Hematopoietic multipotent progenitor cell treated with erythropoietin and hydrocortisone succinate and interleukin-3 and kit ligand, for 6 days (in vitro differentiated cells): Measurements from ENCODE around the gene MAPT.
"Not testable (repeated sequence)": the region's sequence is repeated elsewhere in the genome, so short reads cannot be mapped to it uniquely, and the experiment has no call there.

Source experiments
- DNase-seq: peaks from one replicate; pipeline ENCODE4 v3.0.0-alpha.2; 2015

The MAPT gene

DNA sequence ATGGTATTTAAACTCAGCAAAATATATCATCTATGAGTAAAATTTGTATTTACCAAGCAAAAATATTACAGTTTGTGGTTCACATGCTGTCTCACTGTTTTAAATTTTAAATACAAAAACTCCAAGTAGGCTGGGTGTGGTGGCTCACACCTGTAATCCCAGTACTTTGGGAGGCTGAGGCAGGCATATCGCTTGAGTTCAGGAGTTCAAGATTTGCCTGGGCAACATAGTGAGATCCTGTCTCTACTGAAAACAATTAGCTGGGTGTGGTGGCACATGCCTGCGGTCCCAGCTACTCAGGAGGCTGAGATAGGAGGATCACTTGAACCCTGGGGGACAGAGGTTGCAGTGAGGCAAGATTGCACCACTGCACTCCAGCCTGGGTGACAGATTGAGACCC lies 37.3 kb downstream of the MAPT start:
- no peak for DNase-seq

DNA sequence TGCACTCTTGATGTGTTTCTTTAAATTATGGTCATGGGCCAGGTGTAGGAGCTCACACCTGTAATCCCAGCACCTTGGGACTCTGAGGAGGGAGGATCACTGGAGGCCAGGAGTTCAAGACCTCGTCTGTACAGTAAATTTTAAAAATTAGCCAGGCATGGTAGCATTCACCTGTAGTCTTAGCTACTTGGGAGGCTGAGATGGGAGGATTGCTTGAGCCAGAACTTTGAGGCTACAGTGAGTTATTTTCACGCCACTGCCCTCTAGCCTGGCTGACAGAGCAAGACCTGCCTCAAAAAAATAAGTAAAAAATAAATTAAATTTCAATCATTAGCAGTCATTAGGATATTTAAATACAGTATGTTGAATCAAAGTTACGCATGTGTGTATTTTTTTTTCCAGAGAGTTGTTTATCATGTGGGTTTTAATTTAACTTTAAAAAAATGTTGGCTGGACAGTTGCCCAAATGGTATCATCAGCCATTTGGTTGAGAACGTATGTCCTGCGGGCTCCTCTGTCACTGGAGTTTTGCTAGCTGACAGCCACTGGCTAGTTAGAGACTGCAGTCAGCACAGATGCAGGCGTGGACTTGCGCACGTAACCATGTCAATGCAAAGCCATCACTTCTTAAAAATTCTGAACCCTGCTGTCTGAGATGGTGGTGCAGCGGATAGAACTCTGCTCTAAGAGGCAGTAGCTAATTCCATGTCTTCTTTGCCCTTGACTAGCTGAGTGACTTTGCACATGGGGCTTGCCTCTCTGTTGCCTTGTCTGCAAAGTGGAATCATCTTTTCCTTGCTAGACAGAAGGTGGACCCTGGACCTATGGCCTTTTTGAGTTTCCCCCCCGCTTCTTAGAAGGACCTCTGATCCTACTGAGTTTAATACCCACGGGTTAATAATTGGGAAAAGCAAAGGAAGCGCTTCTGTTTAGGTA lies 40.0 kb downstream of the MAPT start:
- no peak for DNase-seq

DNA sequence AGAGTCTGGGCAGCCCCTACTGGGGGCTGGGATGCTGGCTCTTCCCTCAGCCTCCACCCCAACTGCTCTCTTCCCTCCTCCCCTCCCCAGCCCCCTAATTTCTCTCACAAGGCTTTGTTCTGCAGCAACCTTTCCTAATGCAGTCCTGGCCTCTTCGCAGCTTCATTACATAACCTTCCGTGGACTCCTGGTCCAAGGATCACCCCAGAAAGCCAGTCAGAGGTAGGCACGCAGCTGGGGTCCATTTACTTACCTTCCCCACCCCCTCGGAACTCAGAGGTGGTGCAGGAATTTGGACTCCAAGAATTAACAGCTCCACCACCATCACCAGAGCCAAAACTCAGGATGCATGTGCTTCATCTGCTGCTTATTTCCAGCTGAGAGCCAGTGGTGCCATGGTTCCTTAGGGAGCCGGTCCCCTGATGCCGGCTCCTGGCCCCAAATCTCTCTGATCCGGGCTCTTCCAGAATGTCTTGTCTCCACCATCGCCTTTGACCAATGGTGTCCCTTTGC lies 40.9 kb downstream of the MAPT start:
- DNase-seq, result no peak

DNA sequence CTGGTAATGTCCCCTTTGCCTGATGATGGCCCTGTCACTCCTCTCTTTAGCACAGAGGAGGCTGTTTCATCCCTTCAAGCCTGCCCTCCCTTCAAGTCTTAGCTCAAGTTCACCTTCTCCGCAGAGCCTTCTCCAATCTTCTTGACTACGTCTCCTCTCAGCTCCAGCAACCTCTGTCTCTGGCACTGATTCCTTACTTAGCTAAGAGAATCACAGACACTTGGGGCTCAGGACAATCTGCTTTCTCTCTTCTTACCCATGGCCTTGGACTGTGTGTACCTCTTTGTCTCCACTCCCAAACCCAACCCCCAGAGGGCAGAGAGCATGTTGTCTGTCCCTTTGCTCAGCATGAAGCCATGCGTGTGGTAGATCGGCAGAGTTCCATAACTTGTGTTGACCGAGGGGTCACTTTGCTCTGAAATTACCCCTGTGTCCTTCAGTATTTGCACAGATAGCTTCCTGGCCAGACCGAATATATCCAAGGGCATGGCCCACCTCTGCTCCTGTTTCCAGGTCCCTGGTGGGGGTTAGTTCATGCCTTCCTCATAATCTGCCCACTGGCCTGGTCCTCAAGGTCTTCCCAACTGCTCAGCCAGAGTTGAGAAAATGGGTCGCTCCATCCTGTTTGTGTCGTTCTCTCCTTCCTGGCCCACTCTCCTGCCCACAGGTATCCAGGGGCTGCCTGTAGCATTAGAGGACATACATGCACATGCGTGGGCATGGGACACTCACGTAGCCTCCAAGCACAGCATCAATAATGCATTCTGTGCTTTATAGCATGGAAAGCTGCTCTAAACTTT lies 41.6 kb downstream of the MAPT start:
- no peak for DNase-seq

DNA sequence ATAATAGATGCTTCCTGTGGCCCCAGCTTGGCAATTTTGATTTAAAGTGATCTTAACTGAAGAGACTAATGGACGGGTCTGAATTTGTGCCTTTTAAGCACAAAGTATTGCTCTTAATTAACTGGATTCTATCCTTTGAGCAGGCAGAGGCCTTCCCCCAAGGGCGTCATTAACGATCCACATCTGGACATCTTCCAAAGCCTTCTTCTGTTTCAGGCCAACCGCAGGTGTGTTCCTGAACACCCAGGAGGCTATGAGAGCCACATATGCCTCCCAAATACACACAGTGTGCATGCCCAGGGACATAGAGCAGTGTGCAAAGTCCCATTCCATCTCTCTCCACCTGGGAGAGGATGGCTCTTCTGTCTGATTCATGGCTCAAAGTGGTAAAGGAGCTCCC lies 42.3 kb downstream of the MAPT start:
- no peak for DNase-seq

DNA sequence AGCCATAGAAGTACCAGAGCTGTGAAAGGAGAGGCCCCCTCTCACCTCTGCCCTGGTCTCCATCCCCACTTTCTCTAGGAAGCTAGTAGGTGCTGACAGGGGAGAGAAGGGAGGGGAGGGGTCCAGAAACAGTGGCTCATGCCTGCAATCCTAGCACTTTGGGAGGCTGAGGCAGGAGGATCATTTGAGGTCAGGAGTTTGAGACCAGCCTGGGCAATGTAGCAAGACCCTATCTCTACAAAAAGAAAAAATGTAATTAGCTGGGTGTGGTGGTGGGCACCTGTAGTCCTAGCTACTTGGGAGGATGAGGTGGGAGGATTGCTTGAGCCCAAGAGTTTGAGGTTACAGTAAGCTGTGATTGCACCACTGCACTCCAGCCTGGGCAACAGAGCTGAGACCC lies 42.8 kb downstream of the MAPT start:
- DNase-seq, result not testable (repeated sequence)

DNA sequence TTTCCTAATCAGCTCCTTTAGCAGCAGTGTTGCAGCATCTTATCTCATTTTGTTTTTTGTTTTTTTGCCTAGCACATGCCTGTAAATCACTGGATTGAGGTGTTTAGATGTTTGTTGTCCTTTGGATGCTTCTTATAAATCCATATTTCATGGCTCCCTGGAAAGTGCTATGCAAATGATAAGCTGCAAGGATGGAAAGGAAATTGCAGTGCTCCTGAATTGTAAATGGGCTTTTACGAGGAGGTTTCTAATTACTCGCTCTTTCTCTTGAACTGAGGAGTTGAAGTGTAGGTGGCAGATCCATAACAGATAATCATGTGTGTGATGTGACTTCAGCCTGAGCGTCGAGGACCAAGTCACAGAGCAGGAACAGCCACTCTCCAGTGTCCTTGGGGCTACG lies 45.0 kb downstream of the MAPT start:
- no peak for DNase-seq

DNA sequence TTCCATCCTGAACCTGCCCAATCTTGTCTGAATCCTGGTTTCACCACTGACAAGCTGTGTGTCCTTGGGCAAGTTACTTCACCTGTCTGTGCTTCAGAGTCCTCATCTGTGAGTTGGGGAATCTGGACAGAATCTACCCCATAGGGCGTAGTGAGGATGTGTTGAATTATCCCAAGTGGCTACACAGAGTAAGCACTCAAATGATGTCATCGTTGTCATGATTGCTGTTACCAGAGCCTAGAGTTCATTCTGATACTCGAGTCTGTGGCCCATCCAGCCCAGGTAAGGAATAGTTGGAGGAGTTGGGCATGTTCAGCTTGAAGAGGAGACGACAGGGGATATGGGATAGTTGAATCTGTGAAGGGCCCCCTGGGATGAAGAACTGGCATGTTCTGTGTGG lies 45.9 kb downstream of the MAPT start:
- no peak for DNase-seq

DNA sequence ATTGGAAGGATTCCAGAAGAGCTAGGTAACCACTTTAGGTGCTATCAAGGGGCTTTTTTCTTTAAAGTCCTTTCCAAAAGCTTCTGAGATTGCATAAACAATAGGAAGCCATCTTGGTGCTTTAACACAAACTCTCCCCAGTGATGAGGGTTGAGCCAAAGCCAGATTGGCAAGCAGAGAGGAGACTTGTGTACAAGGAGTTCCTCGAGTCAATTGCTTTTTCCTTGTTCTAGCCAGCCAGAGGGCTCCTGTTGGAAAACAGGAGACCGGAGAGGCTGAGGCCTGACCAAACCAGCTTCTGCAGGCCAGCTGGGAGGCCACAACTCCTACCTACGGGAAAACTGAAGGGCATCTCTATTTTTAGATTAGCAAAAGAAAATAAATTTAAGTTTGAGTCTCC lies 46.5 kb downstream of the MAPT start:
- DNase-seq, result no peak

DNA sequence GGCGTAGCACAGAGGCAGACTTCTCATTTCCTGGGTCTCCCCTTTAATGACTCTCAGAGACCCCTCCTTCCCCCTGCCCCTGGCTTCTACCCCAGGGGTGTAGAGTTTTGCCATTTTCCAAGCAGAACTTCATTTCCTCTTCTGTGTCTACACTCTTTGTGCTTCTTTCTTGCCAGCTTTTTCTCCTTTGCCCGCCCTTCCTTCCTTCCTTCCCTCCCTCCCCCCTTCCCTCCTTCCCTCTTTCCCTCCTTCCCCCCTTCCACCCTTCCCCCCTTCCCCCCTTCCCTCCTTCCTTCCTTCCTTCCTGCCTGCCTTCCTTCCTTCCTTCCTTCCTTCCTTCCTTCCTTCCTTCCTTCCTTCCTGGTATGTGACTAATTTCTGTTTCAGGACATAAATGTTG lies 47.0 kb downstream of the MAPT start:
- no peak for DNase-seq

DNA sequence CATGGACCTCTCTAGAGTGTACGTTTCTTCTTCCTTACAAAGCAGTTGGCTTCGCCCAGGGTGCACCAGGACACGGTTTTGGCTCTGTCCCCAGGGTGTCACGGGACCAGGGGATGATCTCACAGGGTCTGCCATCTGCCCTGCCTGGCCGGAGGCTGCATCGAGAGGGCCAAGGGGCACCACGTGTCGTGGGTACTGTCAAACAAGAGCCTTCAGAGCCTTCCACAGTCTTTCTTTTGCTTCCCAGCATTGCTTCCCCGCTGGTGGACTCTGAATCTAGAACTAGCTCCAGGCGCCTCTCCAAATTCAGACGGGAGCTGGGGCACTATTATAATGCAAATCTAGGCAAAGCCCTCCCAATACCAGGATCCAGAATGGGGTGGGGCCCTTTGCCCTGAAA lies 47.9 kb downstream of the MAPT start:
- DNase-seq, result no peak

DNA sequence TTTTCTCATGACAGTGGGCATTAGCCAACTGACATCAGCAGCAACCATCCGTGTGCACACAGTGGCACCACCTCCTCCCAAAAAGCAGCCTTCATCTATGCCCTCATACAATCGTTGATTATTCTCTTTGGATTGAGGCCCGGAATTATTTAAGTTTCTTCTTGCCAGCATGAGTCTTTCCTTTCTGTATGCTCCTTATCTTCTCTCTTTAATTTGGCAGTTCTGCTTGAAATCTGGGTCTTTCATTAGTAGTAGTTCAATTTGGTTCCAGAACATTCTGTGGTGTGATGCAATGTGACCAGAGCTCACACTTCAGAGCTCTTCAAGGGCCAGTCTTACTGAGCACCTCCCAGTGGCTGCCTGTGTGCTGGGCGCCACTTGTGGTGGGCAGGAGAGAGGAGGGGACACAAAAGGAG lies 52.5 kb downstream of the MAPT start:
- DNase-seq, result no peak

DNA sequence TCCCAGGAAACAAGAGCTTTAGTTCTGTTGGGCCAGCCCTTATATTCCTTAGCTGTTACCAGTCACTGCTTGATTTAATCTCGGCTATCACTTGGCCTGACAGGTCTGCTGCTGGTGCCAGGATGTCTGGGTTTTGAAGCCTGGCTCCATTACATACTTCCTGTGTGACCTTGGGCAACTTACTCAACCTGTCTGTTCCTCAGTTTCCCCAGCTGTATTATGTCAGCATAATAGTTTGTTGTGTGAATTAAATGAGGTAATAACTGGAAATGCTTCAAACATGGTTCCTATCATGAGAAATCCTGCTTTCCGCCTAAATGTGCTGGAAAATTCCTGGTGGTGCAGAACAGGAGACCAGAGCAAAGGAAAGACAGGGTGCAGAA lies 54.1 kb downstream of the MAPT start:
- no peak for DNase-seq

DNA sequence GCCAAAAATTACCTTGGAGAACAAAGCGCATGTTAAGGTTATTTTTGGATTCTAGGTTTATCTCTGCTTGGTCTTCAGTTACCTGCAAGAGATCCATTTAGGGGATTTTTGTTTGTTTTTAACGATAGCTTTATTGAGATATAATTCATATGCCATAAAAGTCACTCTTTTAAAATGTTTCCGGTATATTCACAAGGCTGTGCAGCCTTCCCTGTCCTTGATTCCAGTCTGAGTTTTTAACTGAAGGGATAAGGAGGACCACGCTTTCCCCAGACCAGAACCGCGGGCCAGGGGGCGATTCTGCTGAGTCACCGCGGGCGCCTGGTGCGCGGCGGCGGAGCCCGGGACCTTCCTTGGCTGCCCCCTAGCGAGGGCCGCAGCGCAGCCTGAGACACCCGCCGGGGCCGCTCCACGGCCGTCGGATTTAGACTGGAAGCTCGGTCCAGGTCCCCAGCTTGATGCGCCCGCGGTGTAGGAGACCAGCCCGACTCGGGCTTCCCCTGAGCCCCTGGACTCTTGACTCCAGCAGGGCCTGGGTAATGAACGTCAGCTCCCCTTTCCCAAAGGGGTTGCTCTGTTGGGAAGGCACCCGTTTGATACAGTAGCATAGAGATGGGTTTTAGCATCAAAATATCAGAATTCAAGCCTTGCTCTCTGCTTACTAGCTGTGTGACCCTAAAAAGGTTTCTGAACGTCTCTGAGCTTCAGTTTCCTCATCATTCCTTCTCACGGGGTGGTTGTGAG lies 54.7 kb downstream of the MAPT start:
- DNase-seq, result peak; percentile 84

DNA sequence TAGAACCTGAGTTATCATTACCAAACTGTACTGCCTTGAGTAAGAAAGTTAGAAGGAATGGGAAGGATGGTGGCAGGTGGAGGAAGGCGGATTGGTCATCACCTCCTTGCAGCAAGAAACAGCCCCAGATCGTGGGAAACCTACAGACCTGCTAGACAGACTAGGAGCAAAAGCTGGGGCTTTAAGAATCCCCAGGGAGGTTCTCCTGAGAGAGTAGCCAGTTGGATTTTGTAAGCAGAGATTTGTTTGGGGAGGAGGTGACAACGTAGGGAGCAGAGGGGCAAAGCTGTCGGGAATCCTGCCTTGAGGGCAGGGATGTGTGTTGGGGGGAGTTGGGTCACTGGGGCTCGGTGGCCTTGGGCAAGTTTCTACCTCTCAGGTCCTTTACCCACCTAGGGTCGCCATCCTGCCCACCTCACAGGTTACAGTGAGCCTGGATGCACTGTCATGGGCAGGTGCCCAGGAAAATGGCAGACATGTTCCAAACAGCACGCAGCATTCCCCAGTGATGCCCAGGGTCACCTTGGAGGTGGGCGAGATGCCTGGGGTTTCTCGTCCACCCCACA lies 55.5 kb downstream of the MAPT start:
- no peak for DNase-seq

DNA sequence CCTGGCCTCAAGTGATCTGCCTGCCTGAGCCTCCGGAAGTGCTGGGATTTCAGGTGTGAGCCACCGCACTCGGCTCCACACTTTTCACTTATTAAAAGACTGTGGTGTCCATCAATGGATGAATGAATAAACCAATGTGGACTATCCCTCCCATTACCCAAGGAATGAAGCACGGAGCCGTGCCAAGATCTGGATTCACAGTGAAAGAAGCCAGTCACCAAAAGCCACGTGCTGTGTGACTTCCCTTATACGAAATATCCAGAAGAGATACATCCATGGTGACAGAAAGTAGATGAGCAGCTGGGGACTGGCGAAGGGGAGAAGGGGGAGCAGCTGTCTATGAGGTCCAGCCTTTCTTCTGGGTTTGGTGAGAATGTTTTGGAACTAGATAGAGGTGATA lies 56.5 kb downstream of the MAPT start:
- DNase-seq, result no peak

DNA sequence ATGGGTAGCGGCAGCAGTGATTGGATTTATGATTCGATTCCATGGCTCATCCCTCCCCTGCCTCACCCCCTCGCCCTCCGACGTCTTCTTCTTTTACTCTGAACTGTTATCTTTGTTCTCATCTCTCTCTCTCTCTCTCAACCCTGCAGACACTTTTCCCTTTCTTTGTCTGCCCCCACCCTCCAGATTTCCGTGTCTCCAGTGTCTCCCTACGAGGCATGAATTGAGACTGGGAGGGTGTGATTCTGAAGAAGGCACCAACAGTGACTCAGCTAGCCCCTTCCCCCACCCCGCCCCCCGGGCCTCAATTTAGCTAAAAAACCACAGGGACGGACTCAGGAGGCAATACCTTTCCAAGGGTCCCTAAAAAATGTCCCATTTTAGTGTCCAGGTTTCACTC lies 57.0 kb downstream of the MAPT start:
- no peak for DNase-seq

DNA sequence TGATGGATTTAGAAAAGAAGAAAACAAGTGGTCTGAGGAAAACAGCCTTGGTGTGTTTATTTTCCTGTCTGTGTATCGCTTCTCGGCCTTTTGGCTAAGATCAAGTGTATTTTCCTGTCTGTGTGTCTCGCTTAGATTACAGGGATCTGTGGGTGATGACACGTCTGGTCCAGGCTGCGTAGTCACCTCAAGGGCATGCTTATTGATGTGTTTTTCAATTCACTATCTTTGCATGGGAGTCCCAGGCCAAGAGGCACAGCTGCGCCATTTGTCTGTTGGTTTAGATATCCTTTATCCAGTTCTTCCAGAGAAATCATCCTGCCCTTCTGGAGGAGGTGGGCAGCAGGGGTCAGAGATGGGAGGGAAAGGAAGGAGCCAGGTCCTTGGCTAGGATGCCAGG lies 57.6 kb downstream of the MAPT start:
- no peak for DNase-seq

DNA sequence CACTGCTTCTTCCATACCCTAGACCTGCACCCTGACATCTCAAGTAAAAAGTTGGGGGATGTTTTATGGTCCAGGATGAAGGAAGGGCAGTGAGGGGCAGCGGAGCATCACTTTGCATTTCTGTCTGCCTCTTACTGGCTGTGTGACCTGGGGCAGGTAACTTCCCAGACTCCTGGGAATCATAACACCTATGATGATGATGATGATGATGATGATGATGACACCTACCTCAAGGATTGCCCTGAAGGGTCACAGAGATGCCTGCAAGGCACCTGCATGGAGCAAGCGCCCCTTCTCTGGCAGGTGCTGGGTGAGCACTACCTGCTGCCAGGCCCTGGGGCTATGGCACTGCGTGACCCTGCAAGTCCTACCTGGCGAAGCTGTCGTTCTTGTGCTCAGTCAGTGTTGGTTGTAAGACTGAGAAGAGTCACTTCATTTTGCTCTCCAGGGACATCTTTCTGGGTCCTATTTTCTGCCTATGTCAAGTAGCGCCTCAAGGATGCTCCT lies 58.5 kb downstream of the MAPT start:
- no peak for DNase-seq

DNA sequence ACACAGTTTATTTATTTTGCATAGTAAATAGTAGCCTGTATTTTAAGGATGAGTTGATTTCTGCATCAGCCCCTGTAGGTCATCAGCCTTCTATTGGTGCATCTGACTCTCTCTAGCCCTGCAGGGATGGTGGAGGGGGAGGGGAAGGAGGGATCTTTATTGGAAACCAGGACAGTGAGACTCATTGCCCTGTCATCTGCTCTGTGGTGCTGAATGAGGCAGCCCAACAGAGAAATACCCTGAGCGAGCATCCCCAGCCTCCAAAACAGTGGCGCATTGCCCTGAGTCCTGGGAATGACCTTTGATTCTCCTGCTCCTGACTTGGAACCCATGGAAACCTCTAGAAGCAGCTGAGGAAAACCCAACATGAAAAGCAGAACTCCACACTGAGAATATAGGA lies 59.2 kb downstream of the MAPT start:
- no peak for DNase-seq

DNA sequence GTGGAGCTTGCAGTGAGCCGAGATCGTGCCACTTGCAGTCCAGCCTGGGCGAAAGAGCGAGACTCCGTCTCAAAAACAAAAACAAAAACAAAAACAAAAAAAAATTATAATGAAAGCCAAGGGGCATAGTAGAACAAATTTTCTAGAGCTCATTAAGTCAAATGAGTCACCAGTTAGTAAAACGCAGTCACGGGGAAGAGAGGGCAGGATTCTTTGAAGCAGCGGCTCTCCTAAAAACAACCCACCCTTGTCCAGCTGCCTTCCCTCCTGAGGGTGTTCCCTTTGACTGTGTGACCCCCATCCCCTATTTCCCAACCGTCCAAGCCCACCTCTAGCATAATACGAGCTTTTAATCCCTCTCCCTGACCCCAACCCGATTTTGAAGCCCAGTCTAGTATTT lies 60.6 kb downstream of the MAPT start:
- no peak for DNase-seq

DNA sequence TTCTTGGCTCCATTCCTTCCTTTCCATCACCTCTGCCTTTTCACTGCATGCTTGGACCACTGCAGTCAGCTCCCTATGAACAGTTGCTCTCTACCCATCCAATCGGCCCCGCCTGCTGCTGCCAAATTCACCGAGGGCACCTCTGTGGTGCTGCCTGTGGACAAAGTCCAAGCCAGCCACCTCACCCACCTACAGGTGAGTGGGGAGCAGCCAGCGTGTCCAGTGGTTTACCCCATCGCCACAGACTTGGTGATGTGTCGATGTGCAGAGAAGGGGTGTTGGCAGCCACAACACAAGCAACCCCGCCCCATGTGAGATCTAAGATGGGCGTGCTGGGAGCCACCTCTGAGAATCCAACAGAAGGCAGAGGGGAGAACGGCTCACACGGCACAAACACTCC lies 61.0 kb downstream of the MAPT start:
- DNase-seq, result no peak

DNA sequence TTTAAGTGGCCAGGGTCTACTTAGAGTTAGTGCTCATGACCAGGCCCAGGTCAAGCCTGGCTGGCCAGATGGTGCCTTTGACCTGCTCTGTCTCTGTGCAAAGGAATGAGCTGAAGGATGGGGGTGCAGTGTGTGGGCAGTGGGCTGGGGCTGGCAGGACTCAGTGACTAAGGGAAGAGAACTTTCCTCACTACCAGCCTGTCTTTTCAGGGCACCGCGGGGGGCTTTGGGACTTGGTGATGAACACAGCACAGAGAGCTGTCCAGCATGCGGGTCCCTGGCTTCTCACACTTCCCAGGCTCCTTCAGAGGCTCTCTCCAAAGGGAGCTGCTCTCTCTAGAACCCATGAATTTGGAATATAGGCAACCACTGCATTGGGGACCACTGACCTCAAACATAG lies 61.7 kb downstream of the MAPT start:
- DNase-seq, result no peak
